ENCODE results near the gene SORCS2. TPM values are rescaled to one million over a fixed set of nuclear protein-coding genes. Genes with fewer than 3 reads are reported as not detected.

Gene SORCS2
- total RNA-seq, 1 donor from 2014 or later = 1.7 TPM

Other genes starting within 250 kb of the SORCS2 start
- 23.9 TPM for gene TADA2B, start 149.2 kb upstream of the SORCS2 start, total RNA-seq
- gene GRPEL1, start 124.5 kb upstream of the SORCS2 start, total RNA-seq = 27.5 TPM
- not detected for gene PSAPL1, start 242.4 kb downstream of the SORCS2 start, total RNA-seq

Measured in mucosa of gallbladder (tissue), 1 donor.